Liver (tissue), 2 donors: ENCODE results near the gene TRMT2A.

Experiments
- CTCF ChIP-seq: fragments of 150-350 bp; IDR thresholded peaks from 2 replicates; pipeline ENCODE4 v1.5.1; 2017; ENCODE audit warnings: improper control_type of control experiment, low read depth, low read length; ENCODE audit not compliant: missing input control
- REST ChIP-seq: IDR thresholded peaks from 2 replicates; pipeline ENCODE4 v1.6.1; 2016; ENCODE audit warnings: antibody characterized with exemption, mild to moderate bottlenecking
- donor health status: healthy.

GRCh38 chr22:20166703-20167102 lies 49.7 kb upstream of the TRMT2A start:
- TF ChIP-seq CTCF (no peak), REST (no peak)
